Neural cell (in vitro differentiated cells): Measurements from ENCODE around the gene TEX19. TPM values are rescaled to one million over a fixed set of nuclear protein-coding genes. Genes with fewer than 3 reads are reported as not detected.

Experiments
- H2AFZ ChIP-seq: fragments of 200-600, 300-800 bp; sonication (generic), shearing (Covaris generic); 2 replicates; pipeline ENCODE4 v1.6.0; 2014; ENCODE audit warnings: low read depth, mild to moderate bottlenecking, antibody characterized with exemption, low read length, moderate library complexity
- H3F3A ChIP-seq: fragments of 200-600 bp; shearing (Covaris generic); 2 replicates; pipeline ENCODE4 v1.6.1; 2016; ENCODE audit warnings: mild to moderate bottlenecking, moderate library complexity, mixed read lengths, antibody characterized with exemption, low read length; ENCODE audit not compliant: insufficient read depth, poor library complexity, severe bottlenecking
- H3K27ac ChIP-seq: fragments of 200-600, 300-800 bp; sonication (generic), shearing (Covaris generic); 2 replicates; pipeline ENCODE4 v1.5.1; 2014; ENCODE audit warnings: mild to moderate bottlenecking, low read length, moderate library complexity
- H3K27me3 ChIP-seq: fragments of 300-800, 200-600 bp; sonication (generic), shearing (Covaris generic); 2 replicates; pipeline ENCODE4 v1.6.0; 2014; ENCODE audit warnings: mild to moderate bottlenecking, low read depth, low read length, moderate library complexity; ENCODE audit not compliant: insufficient read depth
- H3K36me3 ChIP-seq: fragments of 300-800, 200-600 bp; sonication (generic), shearing (Covaris generic); 2 replicates; pipeline ENCODE4 v1.5.1; 2014; ENCODE audit warnings: mild to moderate bottlenecking, antibody characterized with exemption, low read length, moderate library complexity; ENCODE audit not compliant: insufficient read depth
- H3K4me2 ChIP-seq: fragments of 300-800, 200-600 bp; sonication (generic), shearing (Covaris generic); 2 replicates; pipeline ENCODE4 v1.6.0; 2014; ENCODE audit warnings: mild to moderate bottlenecking, low read length
- H3K4me3 ChIP-seq: fragments of 300-800, 200-600 bp; sonication (generic), shearing (Covaris generic); 2 replicates; pipeline ENCODE4 v1.5.1; 2014; ENCODE audit warnings: mild to moderate bottlenecking, low read length, moderate library complexity
- H3K79me2 ChIP-seq: fragments of 200-600 bp; shearing (Covaris generic); replicated peaks from 2 replicates; pipeline ENCODE4 v1.6.0; 2014; ENCODE audit warnings: mild to moderate bottlenecking, low read length, moderate library complexity; ENCODE audit not compliant: insufficient read depth
- H3K9ac ChIP-seq: fragments of 300-800, 200-600 bp; sonication (generic), shearing (Covaris generic); 2 replicates; pipeline ENCODE4 v1.6.1; 2016; ENCODE audit warnings: mild to moderate bottlenecking, low read length, mixed read lengths
- H3K9me2 ChIP-seq: fragments of 200-600 bp; shearing (Covaris generic); 2 replicates; pipeline ENCODE4 v1.6.1; 2016; ENCODE audit warnings: mild to moderate bottlenecking, low read length, mixed read lengths; ENCODE audit not compliant: insufficient read depth
- H3K9me3 ChIP-seq: fragments of 200-600, 300-800 bp; sonication (generic), shearing (Covaris generic); 2 replicates; pipeline ENCODE4 v1.6.1; 2016; ENCODE audit warnings: mild to moderate bottlenecking, mixed run types, low read length, moderate library complexity, mixed read lengths
- H4K20me1 ChIP-seq: fragments of 200-600 bp; shearing (Covaris generic); 2 replicates; pipeline ENCODE4 v1.6.1; 2016; ENCODE audit warnings: mild to moderate bottlenecking, mixed run types; ENCODE audit not compliant: insufficient read depth
- CTCF ChIP-seq: fragments of 450-650 bp; IDR thresholded peaks from 2 replicates; pipeline ENCODE4 v1.5.1; 2014; ENCODE audit warnings: antibody characterized with exemption, mild to moderate bottlenecking, moderate library complexity; ENCODE audit not compliant: poor library complexity, severe bottlenecking
- EP300 ChIP-seq: fragments of 450-650 bp; conservative IDR thresholded peaks from 2 replicates; pipeline ENCODE4 v1.6.1; 2014; ENCODE audit warnings: antibody characterized with exemption, mild to moderate bottlenecking, moderate library complexity; ENCODE audit not compliant: poor library complexity, severe bottlenecking
- EZH2 ChIP-seq: fragments of 200-600, 300-800 bp; shearing (Covaris generic), sonication (generic); IDR thresholded peaks from 2 replicates; pipeline ENCODE4 v1.6.1; 2014; ENCODE audit warnings: antibody characterized with exemption, low read length, borderline replicate concordance, mild to moderate bottlenecking; ENCODE audit not compliant: insufficient read depth, poor library complexity, severe bottlenecking
- MXI1 ChIP-seq: fragments of 450-650 bp; conservative IDR thresholded peaks from 2 replicates; pipeline ENCODE4 v1.6.1; 2014; ENCODE audit warnings: antibody characterized with exemption, mild to moderate bottlenecking; ENCODE audit not compliant: poor library complexity, severe bottlenecking
- POLR2AphosphoS5 ChIP-seq: IDR thresholded peaks from 2 replicates; pipeline ENCODE4 v1.6.1; 2012
- RAD21 ChIP-seq: fragments of 450-650 bp; conservative IDR thresholded peaks from 2 replicates; pipeline ENCODE4 v1.6.1; 2014; ENCODE audit warnings: antibody characterized with exemption, mild to moderate bottlenecking, moderate library complexity
- REST ChIP-seq: IDR thresholded peaks from 2 replicates; pipeline ENCODE4 v1.6.1; 2012; ENCODE audit warnings: borderline replicate concordance
- SMC3 ChIP-seq: fragments of 450-650 bp; conservative IDR thresholded peaks from 2 replicates; pipeline ENCODE4 v1.6.1; 2014; ENCODE audit warnings: antibody characterized with exemption, mild to moderate bottlenecking, moderate library complexity; ENCODE audit not compliant: poor library complexity
- TAF1 ChIP-seq: IDR thresholded peaks from 2 replicates; pipeline ENCODE4 v1.6.1; 2012; ENCODE audit warnings: low read depth
- polyA plus RNA-seq: library from polyadenylated mRNA; depleted of rRNA; stranded (reverse); fragments of >200 nt; gene quantifications from 2 replicates; pipeline ENCODE4 v1.2.3, GENCODE V29; 2014

The TEX19 gene
- polyA plus RNA-seq, 1 donor from 2014 or later = not detected

- no peak overlapping the region for H3K4me3 ChIP-seq
- H3F3A ChIP-seq = no peaks in the 10 kb centered on the region
- no peaks in the 10 kb centered on the region for H3K9me3 ChIP-seq
- no peak overlapping the region for H3K27ac ChIP-seq
- H3K36me3 ChIP-seq = no peaks in the 10 kb centered on the region
- no peaks in the 10 kb centered on the region for H3K27me3 ChIP-seq
- no peak overlapping the region for H3K9ac ChIP-seq
- no peaks in the 10 kb centered on the region for H4K20me1 ChIP-seq
- no peaks in the 10 kb centered on the region for H3K79me2 ChIP-seq
- no peak overlapping the region for H3K4me2 ChIP-seq
- H2AFZ ChIP-seq = no peak overlapping the region
- no peaks in the 10 kb centered on the region for H3K9me2 ChIP-seq
- no peak for TF ChIP-seq SMC3
- TF ChIP-seq POLR2AphosphoS5 = no peak
- no peak for TF ChIP-seq MXI1
- TF ChIP-seq TAF1 = no peak
- no peak for TF ChIP-seq REST
- no peak for TF ChIP-seq EP300
These were observed 40.1 kb upstream of the TEX19 start for GRCh38 chr17:82318772-82319606.

DNA sequence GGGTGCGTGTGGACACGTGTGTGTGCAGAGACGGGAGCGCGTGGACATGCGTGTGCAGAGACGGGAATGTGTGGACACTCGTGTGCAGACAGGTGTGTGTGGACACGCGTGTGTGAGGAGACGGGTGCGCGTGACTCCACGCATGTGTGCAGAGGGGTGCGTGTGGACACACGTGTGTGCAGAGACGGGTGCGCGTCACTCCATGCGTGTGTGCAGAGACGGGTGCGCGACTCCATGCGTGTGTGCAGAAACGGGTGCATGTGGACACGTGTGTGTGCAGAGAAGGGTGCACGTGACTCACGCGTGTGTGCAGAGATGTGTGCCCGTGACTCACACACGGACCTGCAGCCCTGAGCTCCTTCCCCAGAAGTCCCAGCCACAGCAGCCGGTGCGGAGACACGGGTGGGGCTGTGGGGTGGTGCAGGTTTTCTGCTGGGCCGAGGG, 39.4 kb upstream of the TEX19 start:
- Histone ChIP-seq H3K9me2 (no peaks in the 10 kb centered on the region), H3K4me2 (no peak overlapping the region), H3K79me2 (no peaks in the 10 kb centered on the region), H3K27ac (no peak overlapping the region), H3K9ac (no peak overlapping the region), H3K36me3 (no peaks in the 10 kb centered on the region), H3K9me3 (no peaks in the 10 kb centered on the region), H3F3A (no peaks in the 10 kb centered on the region), H3K27me3 (no peaks in the 10 kb centered on the region), H4K20me1 (no peaks in the 10 kb centered on the region), H3K4me3 (no peak overlapping the region), H2AFZ (no peak overlapping the region)
- TF ChIP-seq EP300 = no peak
- no peak for TF ChIP-seq SMC3
- TF ChIP-seq EZH2 = no peak
- no peak for TF ChIP-seq RAD21
- no peak for TF ChIP-seq POLR2AphosphoS5
- TF ChIP-seq REST = no peak
- no peak for TF ChIP-seq MXI1
- TF ChIP-seq TAF1 = no peak
- TF ChIP-seq CTCF = no peak
